K562 (cell line): ENCODE measurements around the gene C4orf51. TPM values are rescaled to one million over a fixed set of nuclear protein-coding genes. Genes with fewer than 3 reads are reported as not detected.

ENCODE experiments used
- ATAC-seq: fragments of 200-7000 bp; cut with Tn5 transposase; 3 replicates; pipeline ENCODE4 v1.9.1; 2020; ENCODE audit warnings: moderate library complexity
- BruUV-seq: library from RNA; stranded (reverse); fragments of 400-500 nt; replicated peaks from 2 replicates; lab custom pipeline; 2021; lab: Mats Ljungman, UMichigan
- CTCF ChIA-PET: fragments of 300-600 bp; formaldehyde crosslinking; extraction: SDS; loops from one replicate; lab custom pipeline; 2021; ENCODE audit warnings: low intra/inter-chr PET ratio; lab: Yijun Ruan, JAX
- POLR2A ChIA-PET: fragments of 300-600, 350-650 bp; sonication (Branson Sonifier 250); formaldehyde crosslinking; extraction: SDS; loops from one replicate; lab custom pipeline; 2021; ENCODE audit warnings: antibody characterized with exemption, inconsistent platforms; lab: Yijun Ruan, JAX
- DNase-seq, 4 experiments: peaks; one replicate each; pipeline versions ENCODE4 v3.0.0 to v3.0.0-alpha.2; 2011 to 2018; ENCODE audit warnings: low spot score in 3 of 4, mixed read lengths in 3 of 4; ENCODE audit errors: extremely low read depth in 1 of 4
- FAIRE-seq: peaks from 2 replicates; lab custom pipeline; 2011; peaks lifted over from hg19 to GRCh38; lab: Jason Lieb, UNC
- H2AFZ ChIP-seq: 2 replicates; pipeline ENCODE4 v1.6.0; 2011; ENCODE audit warnings: low read depth, low read length, control low read depth, inconsistent platforms
- H3K27ac ChIP-seq: fragments of 200-600 bp; 3 replicates; pipeline ENCODE4 v1.8.0; 2011; ENCODE audit warnings: low read depth, mild to moderate bottlenecking, control low read depth, inconsistent platforms, low read length, moderate library complexity, mixed read lengths; ENCODE audit errors: extremely low read depth
- H3K27me3 ChIP-seq, 2 experiments: fragments of 300-600 bp in 1 of 2; 2 replicates in 1 of 2; 3 replicates in 1 of 2; pipeline versions ENCODE4 v1.6.0 to v1.8.0; 2011; ENCODE audit warnings: inconsistent platforms in 2 of 2, low read length in 2 of 2, mild to moderate bottlenecking in 1 of 2, mixed read lengths in 1 of 2, moderate library complexity in 1 of 2; ENCODE audit not compliant: control insufficient read depth in 2 of 2, insufficient read depth in 2 of 2
- H3K36me3 ChIP-seq: fragments of 300-600 bp; 3 replicates; pipeline ENCODE4 v1.8.0; 2011; ENCODE audit warnings: mild to moderate bottlenecking, low read length, inconsistent platforms; ENCODE audit not compliant: control insufficient read depth, insufficient read depth
- H3K4me1 ChIP-seq, 2 experiments: fragments of 200-600 bp in 1 of 2; replicated peaks in 1 of 2; 2 replicates in 1 of 2; 3 replicates in 1 of 2; pipeline versions ENCODE4 v1.5.1 to v1.8.0; 2011; ENCODE audit warnings: inconsistent platforms in 2 of 2, low read length in 2 of 2, mild to moderate bottlenecking in 1 of 2, mixed read lengths in 1 of 2, moderate library complexity in 1 of 2; ENCODE audit not compliant: control insufficient read depth in 2 of 2, insufficient read depth in 2 of 2
- H3K4me2 ChIP-seq: 2 replicates; pipeline ENCODE4 v1.6.1; 2011; ENCODE audit warnings: low read length, control low read depth, inconsistent platforms, mixed read lengths; ENCODE audit not compliant: insufficient read depth
- H3K4me3 ChIP-seq: fragments of 200-600 bp; sonication (generic), shearing (Covaris generic); 2 replicates; pipeline ENCODE4 v1.5.1; 2016; ENCODE audit warnings: control low read depth, inconsistent platforms
- H3K79me2 ChIP-seq: fragments of 200-600 bp; 3 replicates; pipeline ENCODE4 v1.8.0; 2011; ENCODE audit warnings: low read length, inconsistent platforms; ENCODE audit not compliant: control insufficient read depth, insufficient read depth
- H3K9ac ChIP-seq, 2 experiments: 2 replicates each; pipeline versions ENCODE4 v1.6.0 to v1.6.1; 2011; ENCODE audit warnings: low read depth in 2 of 2, low read length in 2 of 2, control low read depth in 1 of 2, inconsistent platforms in 1 of 2, mild to moderate bottlenecking in 1 of 2, mixed read lengths in 1 of 2; ENCODE audit not compliant: insufficient read depth in 1 of 2
- H3K9me1 ChIP-seq: one replicate; pipeline ENCODE4 v1.6.0; 2011; ENCODE audit warnings: inconsistent platforms, mild to moderate bottlenecking, low read length, moderate library complexity; ENCODE audit not compliant: control insufficient read depth, insufficient read depth
- H3K9me3 ChIP-seq: replicated peaks from 2 replicates; pipeline ENCODE4 v1.5.1; 2011; ENCODE audit warnings: low read depth, low read length, inconsistent platforms; ENCODE audit not compliant: control insufficient read depth, insufficient read depth
- H4K20me1 ChIP-seq: replicated peaks from 2 replicates; pipeline ENCODE4 v1.6.1; 2011; ENCODE audit warnings: low read length, inconsistent platforms, mixed read lengths; ENCODE audit not compliant: control insufficient read depth, insufficient read depth
- ATF1 ChIP-seq, 2 experiments: fragments of 450-650 bp in 1 of 2; IDR thresholded peaks; 2 replicates each; pipeline ENCODE4 v1.6.1; 2016; ENCODE audit warnings: missing compliant biosample characterization in 1 of 2, missing genetic modification characterization in 1 of 2
- CREB5 ChIP-seq: fragments of 250-450 bp; sonication (Bioruptor Pico); IDR thresholded peaks from 2 replicates; pipeline ENCODE4 v1.5.0; 2020; ENCODE audit warnings: mild to moderate bottlenecking
- E2F6 ChIP-seq, 2 experiments: IDR thresholded peaks; 2 replicates each; pipeline ENCODE4 v1.6.1; 2011; ENCODE audit warnings: borderline replicate concordance in 1 of 2, control low read depth in 1 of 2, low read depth in 1 of 2, low read length in 1 of 2, mild to moderate bottlenecking in 1 of 2, mixed read lengths in 1 of 2, moderate library complexity in 1 of 2; ENCODE audit not compliant: insufficient read depth in 1 of 2, insufficient read length in 1 of 2, poor library complexity in 1 of 2, severe bottlenecking in 1 of 2; ENCODE audit errors: extremely low read depth in 1 of 2
- GTF2F1 ChIP-seq: IDR thresholded peaks from 2 replicates; pipeline ENCODE4 v1.6.1; 2011; ENCODE audit warnings: low read depth, low read length, improper control_type of control experiment
- KDM1A ChIP-seq, 2 experiments: fragments of 450-650 bp; IDR thresholded peaks; 2 replicates each; pipeline ENCODE4 v1.6.1; 2016; ENCODE audit warnings: mild to moderate bottlenecking in 2 of 2
- NR3C1 ChIP-seq: sonication (generic); formaldehyde crosslinking; IDR thresholded peaks from 2 replicates; pipeline ENCODE4 v1.8.1; 2022; ENCODE audit warnings: missing genetic modification reagents
- NR4A1 ChIP-seq, 2 experiments: fragments of 250-450 bp in 1 of 2; fragments of 450-650 bp in 1 of 2; sonication (Bioruptor Pico) in 1 of 2; IDR thresholded peaks; 2 replicates each; pipeline versions ENCODE4 v1.4.0 to v1.6.1; 2016 to 2020; ENCODE audit warnings: mild to moderate bottlenecking in 2 of 2, missing compliant biosample characterization in 1 of 2, missing genetic modification characterization in 1 of 2, moderate library complexity in 1 of 2
- PHF20 ChIP-seq: fragments of 450-650 bp; IDR thresholded peaks from 2 replicates; pipeline ENCODE4 v1.6.1; 2018; ENCODE audit not compliant: partially characterized antibody
- PRMT5 ChIP-seq: sonication (generic); formaldehyde crosslinking; IDR thresholded peaks from 2 replicates; pipeline ENCODE4 v1.5.0; 2020; ENCODE audit warnings: missing genetic modification reagents
- SOX6 ChIP-seq: fragments of 450-650 bp; IDR thresholded peaks from 2 replicates; pipeline ENCODE4 v1.6.1; 2014; ENCODE audit warnings: mild to moderate bottlenecking
- TAF9B ChIP-seq: fragments of 450-650 bp; IDR thresholded peaks from 2 replicates; pipeline ENCODE4 v1.6.1; 2018; ENCODE audit warnings: mild to moderate bottlenecking; ENCODE audit not compliant: partially characterized antibody
- TCF7 ChIP-seq: sonication (generic); IDR thresholded peaks from 2 replicates; pipeline ENCODE4 v1.6.1; 2016; ENCODE audit warnings: antibody characterized with exemption, borderline replicate concordance
- WHSC1 ChIP-seq: IDR thresholded peaks from one replicate; pipeline ENCODE4 v1.6.1; 2012; ENCODE audit warnings: low read length, control low read depth, inconsistent platforms
- ZBTB17 ChIP-seq: fragments of 450-650 bp; formaldehyde crosslinking; IDR thresholded peaks from 2 replicates; pipeline ENCODE4 v1.4.0; 2020; ENCODE audit warnings: mild to moderate bottlenecking
- ZNF165 ChIP-seq: fragments of 250-450 bp; sonication (Bioruptor Pico); IDR thresholded peaks from 2 replicates; pipeline ENCODE4 v1.4.0; 2020; ENCODE audit warnings: borderline replicate concordance
- ZNF23 ChIP-seq: fragments of 250-450 bp; sonication (Bioruptor Pico); IDR thresholded peaks from 2 replicates; pipeline ENCODE4 v1.4.0; 2020; ENCODE audit warnings: mild to moderate bottlenecking
- ZNF311 ChIP-seq: fragments of 250-450 bp; sonication (Bioruptor Pico); IDR thresholded peaks from 2 replicates; pipeline ENCODE4 v1.4.0; 2020; ENCODE audit warnings: mild to moderate bottlenecking, moderate library complexity
- WGBS: fragments of 100-300 bp; shearing (Covaris generic); methylation state at CpG from one replicate; pipeline ENCODE4 v1.1.6; 2016; ENCODE audit warnings: low coverage, mixed read lengths; ENCODE audit not compliant: insufficient coverage; ENCODE audit errors: missing lambda C conversion rate; 5-methylcytosine and 5-hydroxymethylcytosine counted together
- in situ Hi-C: fragments of 300-500 bp; cut with MboI; formaldehyde crosslinking; loops from 4 replicates; pipeline ENCODE4 v1.15.0; 2018; ENCODE audit warnings: inconsistent platforms, mixed read lengths
- intact Hi-C: fragments of 100-400 bp; cut with micrococcal nuclease; formaldehyde crosslinking; loops from 2 replicates; pipeline ENCODE4 v1.14.2; 2022
- polyA plus RNA-seq, 8 experiments: library from polyadenylated mRNA; depleted of rRNA in 4 of 8; stranded (reverse) in 5 of 8; unstranded in 3 of 8; fragments of >200 nt; fragmentation: Nextera tagmentation in 2 of 8; fragmentation: Illumina TruSeq in 1 of 8; extraction: Ambion mirVana in 2 of 8; extraction: Trizol in 1 of 8; gene quantifications; 2 replicates each; pipeline versions ENCODE4 v1.2.1 to v1.2.3, GENCODE V29; 2011 to 2014; ENCODE audit warnings: inconsistent platforms in 1 of 8, missing spikeins in 1 of 8
- total RNA-seq, 7 experiments: library from RNA; depleted of rRNA in 6 of 7; stranded (reverse); fragments of >200 nt in 6 of 7; fragmentation: Illumina TruSeq in 2 of 7; extraction: Trizol in 2 of 7; gene quantifications; 2 replicates each; pipeline versions ENCODE4 v1.2.1 to v1.2.3, GENCODE V29; 2011 to 2021; ENCODE audit warnings: low replicate concordance in 1 of 7
- TF ChIP-seq, protein P1 (sequence below): IDR thresholded peaks from 2 replicates; pipeline ENCODE4 v1.6.1; 2012; ENCODE audit warnings: low read depth, low read length, improper control_type of control experiment, borderline replicate concordance

C4orf51 gene
- total and polyA plus RNA-seq, 9 of the 15 experiments (the other 6 are each of a cell fraction or from before 2014, with no cell fraction given): not detected

- 0% methylated on average over 1 of the region's 1 CpG for WGBS
- FAIRE-seq (no peak), ATAC-seq (no peak), DNase-seq (no peak)
- Histone ChIP-seq H2AFZ (no peak overlapping the region), H3K27ac (no peak overlapping the region), H3K4me3 (no peak overlapping the region), H3K27me3 (no peaks in the 10 kb centered on the region; a peak in 1 of 5 replicates), H3K4me1 (no peaks in the 10 kb centered on the region), H3K79me2 (no peaks in the 10 kb centered on the region), H3K36me3 (no peaks in the 10 kb centered on the region), H3K9me3 (no peaks in the 10 kb centered on the region), H3K4me2 (no peak overlapping the region), H3K9me1 (no peaks in the 10 kb centered on the region), H3K9ac (no peak overlapping the region), H4K20me1 (no peaks in the 10 kb centered on the region; the same call in 1 of the 2 replicates)
- no TSS peak for BruUV-seq
- intact Hi-C loops: no loop called here
- ChIA-PET POLR2A (no interaction called here), CTCF (no interaction called here)
- TF ChIP-seq NR4A1 (CRISPR knock-in tag; IDR thresholded peaks at IDR 0.05) (no peak), NR4A1 (tag; IDR thresholded peaks at IDR 0.05) (no peak), WHSC1 (no peak), GTF2F1 (no peak), ZBTB17 (CRISPR knock-in tag) (no peak), TAF9B (no peak), ATF1 (CRISPR knock-in tag; IDR thresholded peaks at IDR 0.05) (no peak), ATF1 (tag; IDR thresholded peaks at IDR 0.05) (no peak), CREB5 (CRISPR knock-in tag) (no peak), ZNF23 (CRISPR knock-in tag) (no peak), PHF20 (no peak), E2F6 (IDR thresholded peaks at IDR 0.05; ENCODE audit: borderline replicate concordance in 1 of 2, extremely low read depth in 1 of 2, insufficient read depth in 1 of 2, insufficient read length in 1 of 2, low read depth in 1 of 2, low read length in 1 of 2, poor library complexity in 1 of 2, severe bottlenecking in 1 of 2) (no peak), PRMT5 (CRISPR knock-in tag) (no peak), NR3C1 (CRISPR knock-in tag) (no peak), ZNF311 (CRISPR knock-in tag) (no peak), TCF7 (no peak), KDM1A (IDR thresholded peaks at IDR 0.05) (no peak), SOX6 (no peak), ZNF165 (no peak)
- TF ChIP-seq, protein P1, sequence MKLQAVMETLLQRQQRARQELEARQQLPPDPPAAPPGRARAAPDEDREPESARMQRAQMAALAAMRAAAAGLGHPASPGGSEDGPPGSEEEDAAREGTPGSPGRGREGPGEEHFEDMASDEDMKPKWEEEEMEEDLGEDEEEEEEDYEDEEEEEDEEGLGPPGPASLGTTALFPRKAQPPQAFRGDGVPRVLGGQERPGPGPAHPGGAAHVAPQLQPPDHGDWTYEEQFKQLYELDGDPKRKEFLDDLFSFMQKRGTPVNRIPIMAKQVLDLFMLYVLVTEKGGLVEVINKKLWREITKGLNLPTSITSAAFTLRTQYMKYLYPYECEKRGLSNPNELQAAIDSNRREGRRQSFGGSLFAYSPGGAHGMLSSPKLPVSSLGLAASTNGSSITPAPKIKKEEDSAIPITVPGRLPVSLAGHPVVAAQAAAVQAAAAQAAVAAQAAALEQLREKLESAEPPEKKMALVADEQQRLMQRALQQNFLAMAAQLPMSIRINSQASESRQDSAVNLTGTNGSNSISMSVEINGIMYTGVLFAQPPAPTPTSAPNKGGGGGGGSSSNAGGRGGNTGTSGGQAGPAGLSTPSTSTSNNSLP: no peak
- in situ Hi-C loops: no loop called here
These were observed 36.8 kb downstream of the C4orf51 start for GRCh38 chr4:145716661-145717200.
